ENCODE data around the gene HSPA8. TPM values are rescaled to one million over a fixed set of nuclear protein-coding genes. Genes with fewer than 3 reads are reported as not detected.

HSPA8 gene
- total RNA-seq, 3 donors from 2014 or later (not counting 1 experiment from before 2014, with no cell fraction given), result 577 to 684 (median 633) TPM

DNA sequence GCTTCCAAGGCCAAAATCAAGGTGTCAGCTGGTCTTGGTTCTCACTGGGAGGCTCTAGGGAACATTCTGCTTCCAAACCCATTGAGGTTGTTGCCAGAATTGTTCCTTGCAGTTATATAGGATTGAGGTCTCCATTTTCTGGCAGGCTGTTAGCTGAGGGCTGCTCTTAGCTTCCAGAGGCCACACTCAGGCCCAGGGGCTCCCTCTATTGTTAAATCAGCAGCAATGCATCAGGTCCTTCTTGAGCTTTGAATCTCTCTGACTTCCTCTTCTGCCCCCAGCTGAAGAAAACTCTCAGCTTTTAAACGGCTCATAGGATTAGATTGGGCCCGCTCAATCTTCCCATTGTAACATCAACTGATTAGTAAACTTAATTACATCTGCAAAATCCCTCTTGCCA is 41.0 kb downstream of the HSPA8 start:
- H3K9me3 Mint-ChIP-seq, result no peaks in the 10 kb centered on the region
- peaks cover 7% of the 10 kb centered on the region in 2 donors for H3K4me1 Mint-ChIP-seq
- intact Hi-C loops (cut with micrococcal nuclease), result no loop called here
- WGBS (ENCODE audit: insufficient coverage), result 19% methylated on average over 2 of the region's 2 CpGs
- Histone ChIP-seq H3K4me3 (ENCODE audit: low read length) (no peak overlapping the region), H3K4me1 (ENCODE audit: control insufficient read depth, insufficient read depth, low read length) (peaks cover 4% of the 10 kb centered on the region), H3K36me3 (ENCODE audit: control insufficient read depth, insufficient read depth, low read length) (no peaks in the 10 kb centered on the region), H3K9me3 (ENCODE audit: control insufficient read depth, insufficient read depth, low read length) (no peaks in the 10 kb centered on the region), H3K27ac (ENCODE audit: low read length) (no peak overlapping the region), H3K27me3 (ENCODE audit: control insufficient read depth, insufficient read depth, low read length) (no peaks in the 10 kb centered on the region)
- TF ChIP-seq, protein P1, sequence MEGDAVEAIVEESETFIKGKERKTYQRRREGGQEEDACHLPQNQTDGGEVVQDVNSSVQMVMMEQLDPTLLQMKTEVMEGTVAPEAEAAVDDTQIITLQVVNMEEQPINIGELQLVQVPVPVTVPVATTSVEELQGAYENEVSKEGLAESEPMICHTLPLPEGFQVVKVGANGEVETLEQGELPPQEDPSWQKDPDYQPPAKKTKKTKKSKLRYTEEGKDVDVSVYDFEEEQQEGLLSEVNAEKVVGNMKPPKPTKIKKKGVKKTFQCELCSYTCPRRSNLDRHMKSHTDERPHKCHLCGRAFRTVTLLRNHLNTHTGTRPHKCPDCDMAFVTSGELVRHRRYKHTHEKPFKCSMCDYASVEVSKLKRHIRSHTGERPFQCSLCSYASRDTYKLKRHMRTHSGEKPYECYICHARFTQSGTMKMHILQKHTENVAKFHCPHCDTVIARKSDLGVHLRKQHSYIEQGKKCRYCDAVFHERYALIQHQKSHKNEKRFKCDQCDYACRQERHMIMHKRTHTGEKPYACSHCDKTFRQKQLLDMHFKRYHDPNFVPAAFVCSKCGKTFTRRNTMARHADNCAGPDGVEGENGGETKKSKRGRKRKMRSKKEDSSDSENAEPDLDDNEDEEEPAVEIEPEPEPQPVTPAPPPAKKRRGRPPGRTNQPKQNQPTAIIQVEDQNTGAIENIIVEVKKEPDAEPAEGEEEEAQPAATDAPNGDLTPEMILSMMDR (IDR thresholded peaks at IDR 0.05), result peak; percentile 52
- H3K4me3 Mint-ChIP-seq, result no peak overlapping the region
- H3K27me3 Mint-ChIP-seq (ENCODE audit: low read depth in 2 of 2), result peaks cover 8% of the 10 kb centered on the region in 2 donors
- no peak overlapping the region for H3K27ac Mint-ChIP-seq
- ATAC-seq (peak; percentile 68 to 74 (median 70)), DNase-seq (peak in 1 of 2 donors; percentile 63)
- no peaks in the 10 kb centered on the region for H3K36me3 Mint-ChIP-seq

DNA sequence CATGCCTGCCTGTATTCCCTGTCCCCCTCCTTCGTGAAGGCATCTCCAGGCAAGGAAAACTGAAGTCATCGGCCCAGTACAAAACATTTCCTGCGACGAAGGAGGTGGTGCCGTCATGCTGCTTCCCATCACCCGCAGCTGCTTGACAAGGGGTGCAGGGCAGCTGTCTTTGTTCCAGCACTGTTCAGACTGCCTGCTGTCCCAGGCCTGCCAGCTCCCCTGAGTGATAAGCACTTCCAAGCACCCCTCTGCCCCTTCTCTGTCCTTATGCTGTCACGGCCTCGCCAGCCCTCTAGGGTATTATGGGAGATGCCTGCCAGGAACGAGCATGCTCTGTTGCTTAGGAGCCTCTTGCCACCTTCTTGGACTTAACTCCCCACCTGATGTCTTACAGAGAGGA is 43.2 kb downstream of the HSPA8 start:
- peaks cover 8 to 15% of the 10 kb centered on the region in 2 donors for H3K27me3 Mint-ChIP-seq (ENCODE audit: low read depth in 2 of 2)
- no peak overlapping the region for H3K27ac ChIP-seq (ENCODE audit: low read length)
- no peaks in the 10 kb centered on the region for H3K27me3 ChIP-seq (ENCODE audit: control insufficient read depth, insufficient read depth, low read length)
- no peaks in the 10 kb centered on the region for H3K9me3 ChIP-seq (ENCODE audit: control insufficient read depth, insufficient read depth, low read length)
- intact Hi-C loops (cut with micrococcal nuclease), result no loop called here
- no peak overlapping the region for H3K4me3 Mint-ChIP-seq
- ATAC-seq (no peak), DNase-seq (no peak)
- H3K27ac Mint-ChIP-seq, result no peak overlapping the region
- H3K4me1 Mint-ChIP-seq, result peaks cover 7% of the 10 kb centered on the region in 2 donors
- TF ChIP-seq, protein P1 (IDR thresholded peaks at IDR 0.05), result no peak
- 89% methylated on average over 8 of the region's 9 CpGs for WGBS (ENCODE audit: insufficient coverage)
- H3K4me1 ChIP-seq (ENCODE audit: control insufficient read depth, insufficient read depth, low read length), result peaks cover 4% of the 10 kb centered on the region
- no peaks in the 10 kb centered on the region for H3K9me3 Mint-ChIP-seq
- no peaks in the 10 kb centered on the region for H3K36me3 Mint-ChIP-seq
- no peaks in the 10 kb centered on the region for H3K36me3 ChIP-seq (ENCODE audit: control insufficient read depth, insufficient read depth, low read length)
- H3K4me3 ChIP-seq (ENCODE audit: low read length), result no peak overlapping the region

DNA sequence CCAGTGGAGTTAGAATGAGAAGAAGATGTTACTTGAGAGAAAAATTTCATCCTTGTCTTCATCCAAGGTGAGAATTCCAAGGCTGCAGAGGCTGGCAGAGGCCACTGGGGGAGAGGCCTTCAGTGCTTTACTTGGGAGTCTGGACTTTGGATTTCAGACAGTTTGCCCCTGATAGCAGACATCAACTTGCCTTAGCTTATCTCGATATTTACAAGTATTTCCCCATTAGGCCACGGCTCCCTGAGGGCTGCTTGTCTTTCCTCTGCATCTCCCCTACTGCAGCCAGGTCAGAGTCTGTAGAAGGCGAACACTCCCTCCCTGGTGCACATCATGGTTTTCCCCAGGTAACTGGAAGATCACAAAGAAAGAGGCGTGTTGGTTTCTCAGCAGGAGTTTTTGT is 50.4 kb downstream of the HSPA8 start:
- DNase-seq (no peak), ATAC-seq (no peak)
- Histone ChIP-seq H3K27ac (ENCODE audit: low read length) (no peak overlapping the region), H3K9me3 (ENCODE audit: control insufficient read depth, insufficient read depth, low read length) (no peaks in the 10 kb centered on the region), H3K27me3 (ENCODE audit: control insufficient read depth, insufficient read depth, low read length) (no peaks in the 10 kb centered on the region), H3K36me3 (ENCODE audit: control insufficient read depth, insufficient read depth, low read length) (no peaks in the 10 kb centered on the region), H3K4me1 (ENCODE audit: control insufficient read depth, insufficient read depth, low read length) (no peaks in the 10 kb centered on the region), H3K4me3 (ENCODE audit: low read length) (no peak overlapping the region)
- Mint-ChIP-seq H3K27ac (no peak overlapping the region), H3K4me1 (no peaks in the 10 kb centered on the region), H3K9me3 (no peaks in the 10 kb centered on the region), H3K4me3 (no peak overlapping the region), H3K36me3 (no peaks in the 10 kb centered on the region), H3K27me3 (ENCODE audit: low read depth in 2 of 2) (peaks cover 11 to 18% of the 10 kb centered on the region in 2 donors)
- TF ChIP-seq, protein P1 (IDR thresholded peaks at IDR 0.05), result no peak
- 80% methylated on average over 4 of the region's 4 CpGs for WGBS (ENCODE audit: insufficient coverage)
- intact Hi-C loops (cut with micrococcal nuclease), result no loop called here

Other genes starting within 250 kb of the HSPA8 start
- 1 to 10 TPM; 3.3 to 6.5 (median 5.4) TPM for gene CRTAM, start 223.6 kb downstream of the HSPA8 start, total RNA-seq
- gene JHY, start 179.4 kb downstream of the HSPA8 start, total RNA-seq, result 1 to 10 TPM in 2 of 3 donors, under 1 TPM in 1; 0.88 to 1.5 (median 1.2) TPM
- not detected for gene BSX, start 80.3 kb downstream of the HSPA8 start, total RNA-seq
- gene CLMP, start 133.1 kb upstream of the HSPA8 start, total RNA-seq, result under 1 TPM in 2 of 3 donors, not detected in 1; 0.07 to 0.45 TPM